Activated T-cell treated with anti-CD3 and anti-CD28 coated beads for 1 hour (primary cell): ENCODE results near the gene LARP4B.
"Not testable (repeated sequence)": the region's sequence is repeated elsewhere in the genome, so short reads cannot be mapped to it uniquely, and the experiment has no call there.

ENCODE experiments used
- DNase-seq: peaks from one replicate; pipeline ENCODE4 v3.0.0-alpha.2; 2020; ENCODE audit warnings: low read depth

LARP4B gene

DNA sequence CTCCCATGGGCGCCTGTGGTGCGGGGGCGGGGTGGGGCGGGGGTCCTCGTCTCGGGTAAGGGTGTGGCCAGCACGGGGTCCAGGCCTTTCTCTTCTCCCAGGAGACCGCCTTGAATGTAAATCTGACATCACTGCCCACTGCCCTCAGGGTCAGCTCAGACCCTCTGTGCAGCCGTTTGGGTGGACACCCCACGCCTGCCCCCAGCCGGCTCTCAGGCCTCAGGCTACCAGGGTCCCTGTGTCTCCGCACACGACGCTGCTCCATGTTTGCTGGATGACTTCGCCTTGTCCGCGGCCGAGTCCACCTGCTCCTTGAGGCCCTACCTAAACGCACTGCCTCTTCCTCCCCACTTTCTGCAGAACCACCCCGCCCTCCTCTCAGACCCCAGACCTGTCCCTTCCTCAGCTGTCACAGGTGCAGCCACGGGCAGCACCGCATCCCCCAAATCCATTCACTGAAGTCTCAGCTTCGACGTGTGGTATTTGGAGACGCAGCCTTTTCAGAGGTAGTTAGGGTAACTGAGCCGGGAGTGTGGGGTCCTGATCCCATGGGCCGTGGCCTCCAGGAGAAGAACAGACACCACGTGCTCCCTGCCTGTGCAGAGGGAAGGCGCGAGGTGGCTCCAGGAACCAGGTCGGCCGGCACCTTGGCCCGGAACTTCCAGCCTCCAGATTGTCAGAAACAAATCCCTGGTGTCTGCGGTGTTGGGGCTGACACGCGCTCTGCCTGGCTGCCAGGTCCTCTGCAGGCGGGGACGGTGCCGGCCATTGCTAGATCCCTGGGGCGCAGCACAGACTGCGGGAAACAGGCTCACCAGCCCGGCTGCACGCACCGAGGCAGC lies 144.7 kb downstream of the LARP4B start:
- no peak for DNase-seq

DNA sequence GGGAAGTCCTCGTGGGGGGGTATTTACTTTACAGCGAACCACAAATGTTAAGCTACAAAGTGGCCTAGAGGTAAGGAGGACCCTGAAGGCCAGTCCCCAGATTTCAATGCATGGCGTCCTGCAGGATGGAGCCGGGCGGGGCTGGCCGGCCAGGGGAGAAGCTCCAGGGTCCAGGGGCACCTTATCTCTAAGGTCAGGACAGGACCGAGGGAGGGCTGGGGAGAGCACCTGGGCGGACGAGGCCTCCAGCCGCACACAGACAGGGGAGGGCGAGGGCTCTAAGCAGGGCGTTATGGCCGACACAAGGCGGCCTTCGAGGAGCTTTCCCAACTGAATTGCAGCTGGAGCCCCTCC lies 145.7 kb downstream of the LARP4B start:
- DNase-seq, result no peak

DNA sequence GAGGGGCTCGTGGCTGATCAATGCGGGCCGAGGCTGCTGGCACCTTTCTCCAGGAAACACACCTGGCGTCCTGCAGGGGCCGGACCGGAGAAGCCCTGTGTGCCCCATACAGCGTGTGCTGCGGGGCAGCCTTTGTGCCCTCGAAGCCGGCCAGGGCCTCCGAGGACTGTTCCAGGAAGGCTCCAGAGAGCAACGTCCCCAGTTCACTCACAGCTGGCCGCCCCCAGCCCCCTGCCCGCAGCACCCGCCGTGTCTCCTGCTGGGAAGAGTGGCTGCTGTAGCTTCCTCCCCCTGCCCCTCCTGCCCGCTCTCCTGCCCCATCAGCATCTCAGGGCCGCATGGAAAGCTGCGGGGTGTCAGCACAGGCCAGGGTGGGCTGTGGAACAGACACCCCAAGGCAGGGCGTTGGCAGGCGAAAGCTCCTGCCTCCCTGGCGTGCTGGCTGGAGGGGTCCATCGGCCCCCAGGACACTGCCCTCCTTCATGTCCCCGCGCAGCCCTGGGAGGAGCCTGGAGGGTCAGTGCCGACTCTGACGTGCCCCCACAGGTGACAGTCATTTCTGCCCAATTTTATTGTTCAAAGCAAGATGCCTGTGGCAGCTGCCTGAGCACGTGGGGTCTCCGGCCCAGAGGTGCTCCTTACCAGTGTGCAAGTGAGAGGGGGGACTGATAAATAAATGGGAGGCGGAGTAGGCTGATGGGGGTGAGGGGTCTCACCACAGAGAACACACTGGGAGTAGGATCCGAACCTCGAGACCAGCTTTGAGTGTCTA lies 146.2 kb downstream of the LARP4B start:
- DNase-seq, result no peak

DNA sequence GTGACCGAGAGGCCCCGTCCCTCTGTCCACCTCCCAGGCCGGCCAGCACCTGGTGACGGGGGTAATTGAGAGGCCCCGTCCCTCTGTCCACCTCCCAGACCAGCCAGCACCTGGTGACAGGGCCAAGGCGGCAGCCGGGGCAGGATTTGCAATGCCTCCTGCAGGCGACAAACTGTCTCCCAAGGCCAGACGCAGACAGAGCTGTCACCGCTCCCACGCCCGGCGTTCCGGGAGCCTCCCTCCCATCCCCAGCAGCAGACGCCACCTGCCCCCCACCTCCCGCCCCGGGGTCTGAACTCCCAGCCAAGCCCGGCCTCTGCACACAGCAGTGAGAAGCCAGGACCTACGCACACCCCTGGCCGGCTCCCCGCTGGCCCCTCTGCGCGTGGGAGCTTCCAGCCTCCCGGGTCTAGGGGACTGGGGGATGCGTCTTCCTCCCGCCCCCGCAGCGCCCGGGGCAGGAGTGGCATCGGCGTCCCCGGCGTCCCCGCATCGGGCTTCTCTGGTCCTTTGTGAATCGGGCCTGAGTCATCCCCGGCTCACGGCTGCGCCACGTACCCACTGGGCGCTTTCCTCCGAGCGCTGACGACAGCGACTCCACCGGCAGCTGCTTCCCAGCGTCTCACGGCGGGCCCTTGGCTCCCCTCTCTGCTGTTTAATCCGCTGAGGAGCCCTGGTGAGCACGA lies 147.0 kb downstream of the LARP4B start:
- DNase-seq, result no peak

DNA sequence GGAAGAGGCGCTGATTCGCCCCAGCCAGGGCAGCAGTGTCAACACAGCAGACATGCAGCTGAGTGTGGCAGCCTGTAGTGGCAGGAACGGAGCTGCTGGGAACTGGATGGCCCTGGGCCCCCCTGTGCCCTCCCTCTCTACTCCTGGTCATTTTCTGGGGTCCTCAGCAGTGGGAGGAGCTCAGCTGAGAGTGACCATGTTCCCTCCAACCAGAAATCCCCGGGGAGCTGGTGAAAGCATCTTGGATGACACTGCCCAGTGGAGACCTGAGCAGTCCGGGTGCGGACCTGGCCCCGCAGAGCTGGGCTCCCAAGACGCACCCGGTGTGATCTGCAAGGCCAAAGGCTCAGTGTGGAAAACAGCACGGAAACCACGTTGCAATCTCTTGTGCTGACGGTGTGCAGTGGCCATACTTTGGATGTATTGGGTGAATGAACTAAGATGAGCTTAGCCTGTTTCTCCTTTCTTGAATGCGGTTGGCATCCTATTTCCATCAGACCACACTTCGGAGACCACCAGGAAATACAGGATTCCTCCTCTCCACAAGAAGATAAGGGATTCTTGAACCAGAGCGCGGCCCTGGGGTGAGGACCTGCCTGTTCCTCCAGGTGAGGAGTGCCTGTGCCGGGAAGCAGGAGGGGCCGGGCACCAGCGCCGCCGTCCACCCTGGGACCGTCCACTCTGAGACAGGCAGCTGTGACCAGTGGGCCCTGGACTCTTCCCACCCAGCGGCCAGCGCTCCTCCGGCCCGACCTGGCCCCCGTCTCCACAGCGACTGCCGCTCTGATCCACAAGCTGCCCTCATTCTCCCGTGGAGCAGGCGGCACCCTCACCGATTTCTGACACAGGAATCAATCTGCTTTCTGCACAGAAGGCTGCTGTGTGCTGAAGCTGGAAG lies 148.5 kb downstream of the LARP4B start:
- DNase-seq, result no peak

DNA sequence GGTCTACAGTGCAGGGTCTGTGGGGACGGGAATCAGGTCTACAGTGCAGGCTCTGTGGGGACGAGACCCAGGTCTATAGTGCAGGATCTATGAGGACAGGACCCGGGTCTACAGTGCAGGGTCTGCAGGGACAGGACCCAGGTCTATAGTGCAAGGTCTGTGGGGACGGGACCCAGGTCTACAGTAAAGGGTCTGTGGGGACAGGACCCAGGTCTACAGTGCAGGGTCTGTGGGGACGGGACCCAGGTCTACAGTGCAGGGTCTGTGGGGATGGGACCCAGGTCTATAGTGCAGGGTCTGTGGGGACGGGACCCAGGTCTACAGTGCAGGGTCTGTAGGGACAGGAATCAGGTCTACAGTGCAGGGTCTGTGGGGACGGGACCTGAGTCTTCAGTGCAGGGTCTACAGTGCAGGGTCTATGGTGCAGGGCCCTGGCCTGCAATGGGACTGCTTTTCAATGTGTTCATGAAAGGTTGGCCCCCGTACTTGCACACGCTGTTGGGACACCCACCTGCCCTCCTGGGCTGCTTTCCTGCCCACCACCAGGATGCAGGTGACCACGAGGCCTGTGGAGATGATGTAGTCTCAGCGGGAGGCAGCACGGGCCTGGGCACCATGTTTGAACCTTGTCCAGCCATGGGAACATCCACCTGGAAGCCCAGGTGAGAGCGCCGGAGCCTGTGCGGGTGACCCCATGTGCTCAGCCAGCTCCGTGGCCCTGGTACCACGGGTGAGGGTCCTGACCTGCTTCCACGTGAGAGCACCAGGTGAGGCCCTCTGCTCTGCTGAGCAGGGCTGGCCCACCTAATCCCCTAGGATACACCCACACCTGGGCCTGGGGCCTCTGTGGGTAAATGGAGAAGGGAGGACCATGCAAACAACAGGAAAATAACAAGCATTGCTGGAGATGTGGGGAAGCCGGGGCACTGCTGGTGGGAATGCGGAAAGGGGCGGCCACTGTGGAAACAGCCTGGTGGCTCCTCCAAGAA lies 150.7 kb downstream of the LARP4B start:
- DNase-seq, result no peak

DNA sequence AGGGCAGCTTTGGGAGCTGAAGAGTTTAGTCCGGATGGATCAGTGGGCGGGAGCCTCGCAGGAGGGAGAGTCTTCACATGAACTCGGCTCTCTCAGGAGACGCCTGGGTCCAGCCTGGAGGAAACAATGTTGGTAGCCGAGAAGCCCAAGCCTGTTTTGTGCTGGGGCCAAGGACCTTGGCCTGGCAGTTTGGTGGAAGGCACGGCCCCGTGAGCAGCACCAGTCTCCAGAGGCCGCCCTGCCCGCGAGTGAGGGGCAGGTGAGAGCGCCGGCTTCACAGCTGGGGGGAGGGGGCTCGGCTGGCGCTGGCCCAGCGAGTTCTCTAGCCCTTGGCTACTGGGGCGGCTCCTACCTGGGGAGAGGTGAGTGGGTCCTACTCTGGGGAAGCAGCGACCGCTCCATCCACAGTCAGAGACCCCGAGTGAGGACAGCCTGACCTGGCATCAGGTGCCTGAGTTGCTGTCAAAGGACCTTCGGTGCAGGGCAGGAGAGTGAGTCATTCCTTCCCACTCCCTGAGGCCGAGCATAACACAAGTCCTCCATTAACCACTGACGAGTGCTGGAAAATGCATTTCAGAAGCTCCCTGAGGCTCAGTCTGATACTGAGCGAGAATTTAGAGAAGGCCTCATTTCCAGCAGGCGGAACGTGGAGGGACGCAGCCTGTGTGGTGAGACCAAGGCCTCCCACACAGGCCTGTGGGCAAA lies 152.7 kb downstream of the LARP4B start:
- no peak for DNase-seq

DNA sequence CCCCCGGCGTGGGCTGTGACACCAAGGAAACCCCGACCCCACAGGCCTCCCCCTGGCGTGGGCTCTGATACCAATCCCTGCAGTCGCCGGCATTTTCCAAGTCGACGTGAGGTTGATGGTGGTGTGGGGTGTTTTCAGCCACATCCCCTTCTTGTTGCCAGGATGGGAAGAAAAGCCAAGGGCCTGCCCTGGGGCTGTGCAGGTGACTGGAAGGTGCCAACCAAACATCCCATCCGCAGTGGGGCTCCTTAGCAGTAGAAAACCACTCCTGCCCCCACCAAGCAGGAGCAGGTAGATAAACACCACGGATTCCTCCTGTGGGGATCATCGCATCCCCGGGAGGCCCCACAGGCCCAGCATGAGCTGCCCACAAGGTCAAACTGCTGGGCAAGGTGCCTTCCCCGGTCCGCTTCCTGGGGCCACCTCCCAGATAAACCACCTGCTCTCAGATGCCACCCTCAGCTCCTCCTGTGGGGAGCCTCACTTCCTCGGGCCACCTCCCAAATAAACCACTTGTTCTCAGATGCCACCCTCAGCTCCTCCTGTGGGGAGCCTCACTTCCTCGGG lies 153.5 kb downstream of the LARP4B start:
- no peak for DNase-seq

DNA sequence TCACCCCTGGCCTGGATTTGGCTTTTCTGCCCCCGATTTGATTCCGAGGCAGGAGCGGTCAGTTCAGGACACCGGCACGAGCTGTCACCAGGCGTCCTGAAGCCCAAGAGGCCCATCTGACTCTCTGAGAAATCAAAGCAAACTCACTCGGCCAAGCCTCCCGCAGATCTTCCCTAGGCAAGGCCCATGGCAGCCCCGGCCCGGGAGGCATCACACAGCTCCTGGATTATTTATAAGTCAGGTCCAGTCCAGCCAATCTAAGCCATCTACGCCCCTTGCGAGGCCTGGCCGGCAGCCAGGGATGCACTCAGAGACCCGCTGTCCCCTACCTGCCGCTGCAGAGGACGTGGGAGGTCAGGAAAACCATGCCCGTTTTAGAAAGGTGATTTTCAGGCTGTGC lies 154.7 kb downstream of the LARP4B start:
- DNase-seq, result no peak

DNA sequence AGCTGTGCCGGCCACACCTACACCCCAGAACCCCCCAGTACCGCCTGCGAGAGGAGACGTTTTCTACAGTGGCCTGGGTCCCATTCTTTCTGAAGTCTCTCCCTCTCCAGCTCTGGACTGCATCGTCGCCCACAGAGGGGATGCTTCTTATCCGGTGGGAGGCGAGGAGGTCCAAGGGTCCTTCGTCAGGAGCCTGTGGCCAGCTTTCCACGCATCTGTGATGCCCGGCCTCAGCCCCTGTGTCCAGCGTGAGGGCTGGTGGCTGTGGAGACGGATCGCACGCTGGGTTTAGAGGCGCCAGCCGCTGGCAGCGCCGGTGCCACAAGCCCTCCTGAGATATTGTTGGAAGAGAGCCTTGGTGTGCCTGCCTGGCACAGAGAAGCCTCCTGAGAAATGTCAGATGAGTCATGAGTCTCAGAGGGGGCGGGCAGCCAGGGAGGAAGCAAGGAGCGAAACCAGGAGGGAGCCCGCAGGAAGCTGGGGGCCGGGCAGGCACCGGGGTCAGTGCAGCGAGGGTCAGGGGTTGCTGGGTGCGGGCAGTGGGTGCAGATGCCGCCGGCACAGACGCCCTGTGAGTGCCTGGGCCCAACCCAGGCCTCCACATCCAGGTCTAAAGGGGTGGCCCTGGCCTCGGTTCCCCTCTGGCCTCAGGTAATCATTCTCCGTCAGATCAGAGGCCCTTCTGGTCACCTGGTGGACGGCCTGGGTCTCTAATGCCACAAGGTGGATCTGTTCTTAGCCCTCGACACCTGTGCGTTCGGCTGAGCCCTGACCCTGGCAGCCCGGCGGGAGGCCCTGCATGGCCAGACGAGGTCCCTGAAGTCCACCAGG lies 156.0 kb downstream of the LARP4B start:
- DNase-seq, result no peak

DNA sequence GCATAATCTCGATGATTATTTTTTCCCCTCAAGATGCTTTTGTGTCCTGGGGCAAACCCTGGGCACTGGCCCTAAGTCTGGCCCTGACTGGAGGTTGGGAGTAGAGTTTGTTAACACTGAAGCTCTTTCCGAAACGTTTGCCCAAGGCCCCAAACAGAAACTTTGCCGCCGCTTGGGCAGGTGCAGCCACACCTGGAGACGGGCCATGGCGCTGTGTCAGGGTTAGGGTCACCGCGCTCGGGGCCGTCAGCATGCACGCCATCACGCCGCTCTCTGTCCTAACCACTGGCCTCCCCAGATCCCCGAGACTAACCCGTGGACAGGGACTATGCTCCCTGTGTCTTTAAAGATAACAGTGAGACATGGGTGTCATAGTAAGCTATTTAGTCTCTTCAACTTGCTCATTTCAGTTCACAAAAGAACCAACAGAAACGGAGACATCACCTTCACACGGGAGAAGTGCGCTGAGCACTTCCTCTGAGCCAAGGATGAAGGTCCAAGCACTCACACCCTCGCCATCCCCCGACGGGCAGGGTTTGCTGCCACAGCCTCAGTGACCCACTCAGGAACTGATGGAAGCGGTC lies 156.8 kb downstream of the LARP4B start:
- no peak for DNase-seq

DNA sequence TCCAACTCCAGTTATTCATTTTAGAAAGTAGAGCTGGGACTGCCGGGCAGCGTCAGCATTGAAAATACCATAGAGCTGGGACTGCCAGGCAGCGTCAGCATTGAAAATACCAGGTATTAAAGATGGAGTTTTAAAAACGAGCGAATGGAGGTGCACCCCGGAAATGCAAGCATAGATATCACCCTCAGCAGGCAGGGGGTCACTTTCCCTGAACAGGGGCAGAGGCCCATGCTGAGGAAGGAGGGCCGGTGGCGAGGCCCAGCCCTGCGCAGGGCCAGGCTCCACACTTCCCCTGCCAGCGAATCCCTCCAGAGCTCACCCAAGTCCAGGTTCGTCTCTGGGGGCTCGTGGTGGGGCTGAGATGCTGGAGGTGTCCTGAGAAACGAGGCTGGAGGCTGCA lies 157.3 kb downstream of the LARP4B start:
- DNase-seq, result no peak

DNA sequence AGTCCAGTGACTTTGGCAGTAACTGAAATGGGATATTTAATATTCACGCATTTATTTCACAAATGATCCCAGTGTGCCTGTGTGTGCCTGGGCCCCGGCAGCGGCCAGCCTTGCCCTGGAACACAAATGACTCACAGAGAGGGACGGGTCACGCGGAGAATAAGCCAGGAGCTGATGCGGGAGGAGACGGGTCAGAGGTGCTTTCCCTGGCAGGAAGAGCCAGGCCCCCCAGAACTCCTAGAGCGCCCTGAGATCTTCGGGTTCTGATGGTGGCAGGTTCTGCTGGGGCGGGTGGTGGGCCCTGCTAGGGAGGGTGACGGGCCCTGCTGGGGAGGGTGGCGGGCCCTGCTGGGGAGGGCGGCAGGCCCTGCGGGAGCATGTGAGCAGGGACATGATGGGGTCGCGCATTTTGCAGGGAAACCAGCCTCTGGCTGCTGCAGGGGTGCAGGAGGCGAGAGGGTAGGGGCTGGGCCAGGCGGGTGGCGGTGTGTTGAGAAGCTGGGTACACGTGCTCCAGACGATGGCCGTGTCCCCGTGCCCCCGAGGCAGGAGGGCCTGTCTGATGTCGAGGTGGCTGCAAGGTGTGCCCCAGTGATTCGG lies 157.8 kb downstream of the LARP4B start:
- no peak for DNase-seq

DNA sequence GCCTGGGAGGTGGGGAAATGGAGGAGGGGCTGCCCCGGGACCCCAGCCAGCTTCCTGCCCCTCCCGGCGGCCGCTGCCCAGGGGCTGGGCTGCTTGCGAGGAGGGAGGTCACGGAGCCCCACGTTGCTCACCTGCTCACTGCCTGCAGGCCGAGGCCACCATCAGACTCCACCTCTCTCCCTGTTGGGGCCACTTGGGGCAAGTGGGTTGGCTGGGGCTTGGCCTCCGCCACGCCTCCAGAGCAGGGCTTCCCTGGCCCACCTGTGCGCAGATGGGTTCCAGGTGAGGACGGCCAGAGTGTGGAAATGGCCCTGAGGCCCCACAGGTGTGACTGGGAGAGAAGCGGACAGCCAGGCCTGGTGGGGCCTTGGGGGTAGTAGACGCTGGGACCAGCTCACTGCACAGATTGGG lies 159.3 kb downstream of the LARP4B start:
- no peak for DNase-seq

DNA sequence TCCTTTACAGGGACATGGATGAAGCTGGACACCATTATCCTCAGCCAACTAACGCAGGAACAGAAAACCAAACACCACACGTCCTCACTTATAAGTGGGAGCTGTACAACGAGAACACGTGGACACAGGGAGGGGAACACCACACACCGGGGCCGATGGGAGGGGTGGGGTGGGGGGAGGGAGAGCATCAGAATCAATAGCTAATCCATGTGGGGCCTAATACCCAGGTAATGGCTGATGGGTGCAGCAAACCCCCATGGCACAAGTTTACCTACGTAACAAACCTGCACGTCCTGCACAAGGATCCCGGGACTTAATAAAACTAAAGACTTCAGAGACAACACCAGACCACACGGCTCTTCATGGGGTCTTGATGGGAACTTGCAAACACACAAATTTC lies 159.9 kb downstream of the LARP4B start:
- DNase-seq, result no peak

DNA sequence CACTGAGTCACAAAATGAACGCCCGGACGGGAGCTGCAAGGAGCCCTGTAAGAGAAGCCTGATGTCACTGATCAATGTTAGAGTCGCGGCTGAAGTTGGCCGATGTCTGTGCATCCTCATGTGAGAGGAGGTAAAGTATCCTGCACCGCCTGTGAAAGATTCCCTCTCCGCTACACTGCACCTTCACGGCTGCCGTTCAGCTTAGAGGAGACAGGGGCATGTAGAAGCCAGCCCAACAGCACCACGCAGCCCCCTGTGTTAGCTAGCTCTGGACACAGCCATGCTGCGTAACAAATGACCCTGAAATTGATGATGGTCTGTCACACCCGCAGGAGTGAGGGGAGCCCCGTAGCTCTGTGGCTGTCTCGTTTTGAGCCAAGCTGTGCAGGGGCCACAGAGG lies 160.5 kb downstream of the LARP4B start:
- no peak for DNase-seq

DNA sequence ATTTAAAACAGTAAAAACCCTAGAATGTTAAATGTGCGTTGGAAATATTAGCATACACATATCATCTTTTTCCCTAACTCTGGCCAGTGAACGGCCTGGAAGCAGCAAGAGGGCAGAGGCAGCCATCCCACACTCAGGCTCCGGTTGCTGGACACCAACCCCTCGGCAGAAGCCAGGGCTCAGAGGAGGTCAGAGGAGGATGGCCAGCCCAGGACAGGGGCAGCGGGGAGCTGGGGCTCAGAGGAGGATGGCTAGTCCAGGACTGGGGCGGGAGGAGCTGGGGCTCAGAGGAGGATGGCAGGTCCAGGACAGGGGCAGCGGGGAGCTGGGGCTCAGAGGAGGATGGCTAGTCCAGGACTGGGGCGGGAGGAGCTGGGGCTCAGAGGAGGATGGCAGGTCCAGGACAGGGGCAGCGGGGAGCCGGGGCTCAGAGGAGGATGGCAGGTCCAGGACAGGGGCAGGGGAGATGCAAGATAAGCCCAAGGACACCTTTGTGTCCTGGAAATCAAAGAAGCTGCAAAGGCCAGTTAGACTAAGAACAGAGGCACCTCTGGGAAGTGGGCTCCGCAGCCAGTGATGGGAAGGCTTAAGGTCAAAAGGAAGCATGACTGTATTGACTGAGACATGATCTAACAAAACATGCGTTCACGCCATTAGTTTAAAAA lies 161.3 kb downstream of the LARP4B start:
- not testable (repeated sequence) for DNase-seq
